ENCODE data around the gene TSHR.
"Not testable (repeated sequence)": the region's sequence is repeated elsewhere in the genome, so short reads cannot be mapped to it uniquely, and the experiment has no call there.

Gene TSHR

DNA sequence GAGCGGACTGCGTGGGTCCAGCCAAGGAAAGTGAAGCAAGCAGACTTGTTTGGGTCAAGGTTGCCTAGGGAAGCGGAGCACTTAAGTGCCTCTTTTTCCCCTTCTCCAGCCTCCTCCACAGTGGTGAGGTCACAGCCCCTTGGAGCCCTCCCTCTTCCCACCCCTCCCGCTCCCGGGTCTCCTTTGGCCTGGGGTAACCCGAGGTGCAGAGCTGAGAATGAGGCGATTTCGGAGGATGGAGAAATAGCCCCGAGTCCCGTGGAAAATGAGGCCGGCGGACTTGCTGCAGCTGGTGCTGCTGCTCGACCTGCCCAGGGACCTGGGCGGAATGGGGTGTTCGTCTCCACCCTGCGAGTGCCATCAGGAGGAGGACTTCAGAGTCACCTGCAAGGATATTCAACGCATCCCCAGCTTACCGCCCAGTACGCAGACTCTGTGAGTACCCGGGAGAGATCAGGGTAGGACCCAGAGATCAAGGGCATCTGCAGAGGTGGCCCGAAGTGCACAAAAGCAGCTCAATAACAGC is at the start of gene TSHR:
Gene TSHR, plus strand, starts transcription at position 206 of the 526 bp plus-strand sequence. Its CDS starts 60 bp downstream, at position 266.
- no peak for DNase-seq

DNA sequence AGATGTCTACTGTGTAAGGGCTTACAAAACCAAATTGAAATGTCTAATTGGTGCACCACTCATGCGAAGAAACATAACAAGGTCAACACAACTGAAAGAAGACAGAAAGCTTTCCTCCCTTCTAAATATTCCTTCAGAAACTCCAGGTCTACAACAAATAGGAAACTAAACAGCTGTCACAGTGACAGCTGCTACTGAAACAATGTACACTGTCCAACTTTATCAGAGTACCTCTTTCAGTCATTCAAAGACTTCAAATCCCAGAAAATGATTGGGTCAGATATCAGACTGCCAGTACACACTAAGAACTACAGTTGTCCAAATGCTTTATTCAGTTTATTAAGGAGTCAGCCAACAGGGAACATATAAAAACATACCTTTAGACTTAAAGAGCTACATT is 49.1 kb upstream of the TSHR start:
- DNase-seq, result no peak

DNA sequence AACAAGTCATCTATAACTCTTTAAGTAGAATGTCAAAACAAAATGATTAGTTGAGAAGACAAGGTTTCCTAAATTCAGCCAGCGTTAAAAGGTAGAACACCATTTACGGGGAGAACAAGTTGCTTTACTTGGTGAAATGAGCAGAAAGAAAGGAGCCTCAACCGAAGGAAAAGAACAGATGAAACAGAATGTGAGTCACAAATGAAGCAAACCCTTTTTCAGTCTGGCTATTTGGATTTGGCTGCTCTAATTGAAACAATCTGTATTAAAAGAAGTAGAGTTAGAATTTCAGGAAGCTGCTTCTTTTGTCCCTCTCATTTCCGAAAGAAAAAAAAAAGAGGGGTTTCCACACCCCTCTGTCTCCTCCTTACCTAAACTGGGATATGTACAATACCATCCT is 48.5 kb upstream of the TSHR start:
- DNase-seq, result no peak

DNA sequence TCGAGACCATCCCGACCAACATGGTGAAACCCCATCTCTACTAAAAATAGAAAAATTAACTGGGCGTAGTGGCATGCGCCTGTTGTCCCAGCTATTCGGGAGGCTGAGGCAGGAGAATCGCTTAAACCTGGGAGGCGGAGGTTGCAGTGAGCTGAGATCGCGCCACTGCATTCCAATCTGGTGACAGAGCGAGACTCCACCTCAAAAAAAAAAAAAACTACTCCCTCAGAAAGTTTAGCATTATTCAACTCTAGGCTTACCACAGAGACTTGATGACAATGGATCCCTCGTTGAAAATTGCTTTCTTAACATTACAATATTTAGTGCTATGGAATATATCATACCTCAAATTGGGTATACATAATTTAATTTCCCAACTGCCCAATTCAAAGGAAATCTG is 43.4 kb upstream of the TSHR start:
- DNase-seq, result not testable (repeated sequence)

DNA sequence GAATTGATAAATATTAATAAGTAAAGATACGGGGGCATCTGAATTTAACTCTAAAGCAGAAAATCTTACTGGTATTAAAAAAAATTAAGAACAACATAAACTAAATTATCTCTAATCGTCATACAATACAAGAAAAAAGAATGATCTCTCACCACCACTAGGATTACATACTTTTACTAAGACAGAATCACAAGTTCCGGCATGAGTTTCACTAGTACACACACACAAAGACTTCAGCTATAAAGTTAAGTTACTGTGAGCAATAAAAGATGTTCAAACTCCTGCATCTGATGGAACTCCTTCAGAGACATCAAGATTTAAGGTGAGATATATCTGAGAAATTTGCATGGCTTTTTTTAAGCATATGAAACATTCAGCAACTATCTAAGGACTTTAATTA is 35.8 kb upstream of the TSHR start:
- DNase-seq, result no peak

DNA sequence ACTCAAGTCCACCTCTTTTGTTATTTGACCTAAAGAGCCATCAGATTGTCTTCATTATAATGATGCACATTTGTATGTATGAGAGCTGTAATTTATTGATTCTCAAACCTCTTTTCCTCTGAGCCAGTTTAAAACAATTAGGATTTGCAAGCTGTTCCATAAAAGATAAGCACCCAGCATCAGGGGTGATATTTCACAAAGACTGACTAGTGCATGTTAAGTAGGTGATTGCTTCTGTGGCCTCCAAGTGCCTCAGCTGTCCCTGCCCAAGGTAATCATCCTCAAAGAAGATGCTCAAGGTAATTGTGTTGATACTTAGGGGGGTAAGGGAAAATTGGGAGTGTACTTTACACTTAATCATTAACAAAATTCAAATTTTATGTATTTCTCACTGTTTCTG is 32.1 kb upstream of the TSHR start:
- DNase-seq, result peak; percentile 34

DNA sequence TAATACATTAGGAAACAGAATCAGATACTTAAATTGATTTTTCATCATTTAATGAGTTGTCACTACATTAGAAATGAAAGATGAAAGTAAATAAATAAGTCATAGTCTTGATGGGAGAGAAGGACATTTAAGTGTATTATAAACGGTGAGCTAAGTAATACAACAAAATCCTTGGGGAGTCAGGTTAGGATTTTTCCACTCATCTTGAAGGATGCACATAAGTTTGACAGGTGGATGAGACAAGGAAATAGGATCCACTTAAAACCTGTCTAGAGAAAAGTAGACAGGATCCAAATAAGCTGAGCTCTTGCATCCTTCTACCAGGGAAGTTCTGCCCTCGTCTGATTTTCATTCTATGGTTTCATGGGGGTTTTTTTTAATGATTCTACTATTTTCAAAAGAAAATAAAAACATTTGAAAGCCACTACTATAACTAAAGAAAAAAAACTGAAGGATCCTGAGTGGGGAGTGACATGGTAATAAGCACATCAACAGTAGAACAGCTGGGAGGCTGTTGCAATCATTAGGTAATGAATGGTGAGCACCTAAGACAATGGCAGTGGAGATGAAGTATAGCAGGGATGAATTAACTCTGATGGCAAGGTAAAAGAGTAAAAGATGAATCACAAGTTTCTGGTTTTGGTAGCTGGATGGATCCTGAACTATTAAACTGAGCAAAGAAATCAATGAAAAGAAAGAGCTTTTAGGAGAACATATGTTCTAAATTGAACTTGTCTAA is 30.9 kb upstream of the TSHR start:
- no peak for DNase-seq

DNA sequence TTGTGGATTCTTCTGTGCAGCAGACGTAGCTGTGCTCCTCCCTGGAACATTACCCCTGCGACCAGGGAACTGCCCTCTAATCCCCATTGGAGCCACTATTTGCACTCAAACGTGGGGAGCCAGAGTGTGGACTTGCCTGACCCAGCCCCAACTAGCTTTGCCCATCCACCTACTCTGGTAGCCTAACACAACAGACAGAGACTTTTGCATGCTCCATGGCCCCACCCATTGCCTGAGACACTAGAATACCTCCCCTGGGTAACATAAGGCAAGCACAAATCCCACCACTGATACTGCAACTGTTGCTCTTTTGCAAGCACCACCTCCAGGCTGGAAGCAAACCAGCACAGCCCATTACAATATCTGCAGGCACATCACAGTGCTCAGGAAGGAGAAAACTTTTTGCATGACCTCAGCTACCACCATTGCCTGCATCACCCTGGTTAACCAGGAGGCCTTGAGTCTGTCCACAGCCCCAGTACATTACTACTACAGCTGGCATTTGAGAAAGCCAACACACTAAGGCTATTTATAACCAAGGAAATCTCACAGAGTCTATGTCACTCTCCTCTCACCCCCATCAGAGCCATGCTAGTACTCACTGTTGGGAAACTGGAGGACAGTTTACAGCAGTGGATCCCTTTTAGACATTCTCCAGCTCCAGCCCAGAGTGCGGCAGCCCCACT is 28.9 kb upstream of the TSHR start:
- no peak for DNase-seq

DNA sequence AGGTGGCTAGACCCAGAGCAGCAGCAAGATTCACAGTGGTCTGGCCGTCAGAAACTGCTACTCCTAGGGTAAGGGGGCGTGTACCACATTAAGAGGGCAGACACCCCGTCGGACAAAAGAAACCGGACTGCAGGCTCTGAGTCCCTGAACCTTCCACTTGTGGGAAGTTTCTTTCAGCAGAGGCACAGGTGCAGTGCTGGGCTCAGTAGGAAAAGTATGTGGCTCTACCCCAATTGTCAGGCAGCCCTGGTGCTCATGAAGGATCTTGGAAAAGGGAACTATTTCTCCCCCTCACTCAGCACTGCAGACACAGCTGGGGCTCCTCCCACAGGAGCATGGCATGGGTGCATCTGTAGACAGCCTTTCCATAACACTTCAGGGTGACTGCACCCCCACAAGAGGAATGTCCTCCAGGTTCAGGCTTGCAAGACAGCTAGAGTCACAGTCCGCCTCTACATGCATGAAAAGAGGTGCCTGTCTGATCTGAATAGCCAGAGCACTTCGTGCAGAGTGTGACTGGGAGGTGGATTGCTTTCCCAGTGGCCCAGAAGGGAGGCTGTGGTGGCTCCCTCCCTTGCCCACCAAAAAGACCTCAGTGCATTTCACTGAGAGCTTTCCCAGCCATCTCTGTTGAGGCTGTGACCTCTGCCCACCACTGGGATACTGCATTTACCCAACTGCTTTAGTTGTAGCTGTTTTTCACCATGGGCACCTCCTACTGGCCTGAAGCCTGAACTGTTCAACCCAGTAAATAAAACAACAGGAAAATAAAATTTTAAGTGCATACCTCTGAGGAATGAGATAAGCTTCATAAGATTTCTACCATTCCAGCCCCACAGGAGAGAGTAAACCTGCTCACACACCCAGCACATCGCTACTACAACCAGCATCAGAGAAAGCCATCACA is 28.1 kb upstream of the TSHR start:
- DNase-seq, result no peak

DNA sequence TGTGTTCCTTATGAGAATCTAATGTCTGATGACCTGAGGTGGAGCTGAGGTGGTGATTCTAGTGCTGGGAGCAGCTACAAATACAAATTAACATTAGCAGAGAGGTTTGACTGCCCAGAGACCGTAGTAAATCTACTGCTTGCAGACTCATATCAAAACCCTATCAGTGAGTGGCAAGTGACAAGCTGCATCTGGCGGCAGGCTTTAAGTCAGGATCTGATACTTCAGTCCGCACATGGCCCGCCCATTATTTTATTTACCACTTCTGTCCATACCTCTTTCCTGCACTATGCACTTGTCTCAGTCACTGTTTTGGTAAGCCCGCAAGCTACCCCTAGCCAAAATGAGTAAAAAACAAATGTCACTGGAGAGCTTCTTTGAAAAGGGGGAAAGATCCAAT is 25.3 kb upstream of the TSHR start:
- no peak for DNase-seq

DNA sequence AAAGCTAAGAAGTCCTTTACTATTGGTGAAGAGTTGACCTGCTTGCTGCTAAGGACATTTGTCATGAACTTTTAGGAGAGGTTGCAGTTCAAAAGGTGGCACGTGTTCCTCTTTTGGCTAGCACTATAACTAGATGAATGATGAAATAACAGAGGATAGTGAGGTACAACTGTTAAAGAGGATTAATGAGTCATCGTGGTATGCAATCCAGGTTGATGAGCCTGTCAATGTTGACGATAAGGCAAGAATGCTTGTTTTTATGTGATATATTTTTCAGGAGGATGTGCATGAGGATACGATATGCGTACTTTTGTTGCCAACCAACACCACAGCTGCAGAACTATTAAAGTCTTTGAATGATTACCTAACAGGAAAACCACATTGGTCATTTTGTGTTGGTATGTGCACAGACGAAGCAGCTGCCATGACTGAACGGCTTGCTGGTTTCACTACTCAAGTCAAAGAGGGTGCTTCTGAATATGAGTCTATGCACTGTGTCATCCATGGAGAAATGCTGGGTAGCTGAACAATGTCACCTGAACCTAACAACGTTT is 24.5 kb upstream of the TSHR start:
- DNase-seq, result no peak

DNA sequence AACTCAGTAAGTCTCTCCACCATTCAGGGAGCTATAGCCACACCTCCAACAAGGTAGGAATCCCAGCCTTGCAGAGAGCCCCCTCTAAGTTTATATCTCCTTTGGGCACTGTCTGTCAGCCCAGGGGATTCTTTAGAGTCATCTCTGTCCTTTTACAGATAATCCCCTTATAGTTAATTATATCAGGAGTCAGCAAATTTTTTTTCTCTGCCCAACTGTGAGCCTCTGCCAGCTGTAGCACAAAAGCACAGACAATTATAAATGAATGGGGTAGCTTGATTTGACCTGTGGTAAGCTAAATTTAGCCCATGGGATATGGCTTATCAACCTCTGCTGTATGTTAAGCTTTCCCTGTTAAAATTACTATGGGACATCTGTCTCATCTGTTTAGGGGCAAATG is 22.1 kb upstream of the TSHR start:
- DNase-seq, result no peak

DNA sequence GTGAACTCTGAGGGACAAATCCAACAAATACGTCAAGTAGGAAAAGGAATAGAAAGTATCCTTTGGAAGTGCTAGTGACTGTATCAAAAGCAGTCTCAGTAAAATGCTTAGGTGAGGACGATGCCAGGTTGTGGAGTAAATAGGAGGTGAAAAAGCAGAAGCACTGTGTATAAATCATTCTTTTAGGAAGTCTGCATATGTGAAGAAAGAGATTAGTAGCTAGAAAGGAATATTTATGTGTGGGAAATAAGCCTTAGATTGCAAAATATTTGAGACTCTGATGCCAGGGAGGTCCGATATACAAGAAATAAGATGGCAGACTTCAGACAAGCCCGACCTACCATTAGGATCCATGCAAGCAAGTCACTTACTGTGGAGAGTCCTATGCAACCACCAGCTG is 21.7 kb upstream of the TSHR start:
- DNase-seq, result no peak

DNA sequence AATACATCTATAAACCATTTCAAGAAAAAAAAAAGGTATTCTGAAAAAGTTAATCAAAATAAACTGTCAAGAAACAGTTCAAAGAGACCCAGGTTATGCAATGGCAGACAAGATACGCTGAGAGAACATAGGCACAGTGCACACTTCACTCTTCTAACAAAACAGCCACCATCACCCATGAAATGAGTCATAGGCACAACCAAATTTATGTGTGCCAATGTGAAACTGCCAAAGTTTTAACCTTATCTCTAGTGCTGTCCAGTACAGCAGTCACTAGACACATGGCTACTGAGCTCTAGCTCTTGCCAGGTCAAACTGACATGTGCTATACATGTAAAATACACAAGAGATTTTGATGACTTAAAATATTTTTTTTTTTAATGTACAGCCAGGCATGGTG is 15.3 kb upstream of the TSHR start:
- no peak for DNase-seq

DNA sequence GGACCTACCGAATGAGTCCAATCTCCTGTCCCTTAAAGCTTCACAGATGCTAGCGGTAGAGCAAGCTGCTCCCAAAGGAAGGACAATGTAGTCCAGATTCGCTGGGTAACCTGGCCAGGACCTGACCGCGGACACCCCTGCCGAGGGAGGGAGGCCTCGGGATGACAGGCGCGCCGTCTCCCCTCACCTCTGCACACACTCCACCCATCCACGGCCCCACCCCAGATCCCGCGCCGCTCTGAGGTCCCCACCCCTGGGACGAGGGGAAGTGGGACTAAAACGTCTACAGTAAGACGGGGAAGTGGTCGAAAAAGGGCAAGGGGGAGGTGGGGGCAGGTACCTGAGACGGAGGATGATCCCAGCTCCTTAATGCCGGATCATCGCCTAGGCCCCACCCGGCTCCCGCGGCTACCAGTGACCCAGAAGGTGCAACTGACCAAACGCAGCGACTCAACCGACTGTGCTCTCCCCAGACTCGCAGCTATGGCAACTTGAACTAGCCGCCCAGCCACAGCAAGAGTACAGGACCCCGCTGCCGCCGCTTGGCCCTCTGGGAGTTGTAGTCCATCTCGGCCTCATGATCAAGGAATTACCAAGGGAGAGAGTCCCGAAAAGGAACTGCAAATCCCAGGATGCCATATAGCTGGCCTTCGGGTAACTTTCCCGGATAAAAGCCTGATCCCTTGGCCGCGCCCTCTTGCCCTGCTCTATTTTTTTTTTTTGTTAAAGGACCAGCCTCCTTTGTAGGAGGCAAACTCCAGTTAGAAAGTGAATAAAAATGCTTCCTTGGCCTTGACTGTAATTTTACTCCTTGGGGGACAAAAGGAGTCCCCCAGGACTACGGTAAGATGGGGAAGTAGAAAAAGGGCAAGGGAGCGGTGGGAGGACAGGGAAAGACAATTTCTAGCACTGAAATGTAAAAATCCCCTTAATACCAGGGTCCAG is 13.9 kb upstream of the TSHR start, which contains the start of gene CEP128:
Gene CEP128, minus strand, starts transcription at position 498 of the 945 bp plus-strand sequence.
- peak; percentile 96 for DNase-seq

DNA sequence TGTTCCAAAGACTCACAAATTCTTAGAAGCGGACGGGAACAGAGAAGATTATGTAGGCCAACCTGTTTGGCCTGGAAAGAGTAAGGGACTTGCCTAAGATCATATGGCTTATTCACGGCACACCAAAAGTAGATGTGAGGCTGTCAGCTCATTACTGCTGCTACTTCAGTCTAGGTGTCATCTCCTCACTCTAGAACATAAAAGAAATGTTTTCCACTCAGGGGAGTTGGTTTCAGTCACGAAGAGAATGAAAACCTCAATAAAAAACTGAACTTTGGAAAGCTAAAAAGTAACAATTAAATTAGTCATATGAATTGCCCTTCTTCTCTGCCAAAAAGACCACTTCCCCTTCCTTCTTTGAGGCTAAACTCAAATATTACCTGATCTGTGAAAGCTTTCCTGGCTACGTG is 13.2 kb upstream of the TSHR start:
- DNase-seq, result no peak

DNA sequence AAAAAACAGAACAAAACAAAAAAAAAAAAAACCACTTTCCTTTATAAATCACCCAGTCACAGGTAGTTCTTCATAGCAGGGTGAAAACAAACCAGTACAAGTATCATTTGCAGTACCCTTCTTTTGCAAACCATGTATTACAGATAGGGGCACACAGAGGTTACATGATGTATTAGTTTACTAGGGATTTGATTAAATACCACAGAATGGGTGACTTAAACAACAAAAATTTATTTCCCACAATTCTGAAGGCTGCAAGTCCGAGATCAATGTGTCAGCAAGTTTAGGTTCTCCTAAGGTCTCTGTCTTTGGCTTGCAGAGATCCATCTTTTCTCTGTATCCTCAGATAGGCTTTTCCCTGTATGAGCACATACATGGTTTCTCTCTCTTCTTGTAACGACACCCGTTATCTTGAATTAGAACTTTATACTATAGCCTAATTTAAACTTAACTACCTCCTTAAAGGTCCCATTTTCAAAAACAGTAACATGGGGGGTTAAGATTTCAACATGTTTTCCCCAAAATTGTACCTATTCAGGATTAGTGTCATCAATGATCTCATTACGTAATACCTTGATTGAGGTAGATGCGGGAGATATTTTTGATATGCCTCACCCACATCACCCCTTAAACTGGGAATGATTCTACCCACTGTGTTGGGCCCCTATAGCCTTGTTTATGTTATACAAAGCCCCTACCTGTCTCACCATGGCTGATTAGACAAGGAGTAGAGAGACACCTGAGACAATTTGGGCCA is 10.4 kb upstream of the TSHR start:
- no peak for DNase-seq

DNA sequence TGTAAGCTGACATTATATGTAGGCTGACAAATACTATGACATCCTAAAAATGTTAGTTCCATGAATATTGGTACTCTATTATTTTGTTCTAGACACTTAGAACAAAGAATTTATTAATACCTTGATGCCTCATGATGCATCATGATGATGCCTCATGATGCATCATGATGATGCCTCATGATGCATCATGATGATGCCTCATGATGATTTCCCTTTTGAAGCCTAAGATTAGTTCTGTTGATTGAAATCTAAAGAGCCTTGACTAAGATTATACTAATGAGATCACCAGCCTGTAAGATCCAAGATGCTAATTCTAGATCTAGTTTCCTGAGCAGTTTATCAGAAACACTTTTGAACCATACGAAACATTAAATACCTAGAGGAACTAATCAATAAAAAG is 9.2 kb upstream of the TSHR start:
- DNase-seq, result no peak

DNA sequence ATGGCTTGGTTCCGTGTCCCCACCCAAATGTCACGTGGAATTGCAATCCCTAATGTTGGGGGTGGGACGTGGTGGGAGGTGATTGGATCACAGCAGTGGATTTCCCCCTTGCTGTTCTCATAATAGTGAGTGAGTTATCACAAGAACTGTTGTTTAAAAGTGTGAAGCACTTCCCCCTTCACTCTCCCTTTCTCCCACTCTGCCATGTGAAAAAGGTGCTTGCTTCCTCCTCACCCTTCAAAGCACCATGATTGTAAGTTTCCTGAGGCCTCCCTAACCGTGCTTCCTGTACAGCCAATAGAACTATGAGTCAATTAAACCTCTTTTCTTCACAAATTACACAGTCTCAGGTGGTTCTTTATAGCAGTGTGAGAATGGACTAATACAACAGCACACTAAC is 8.6 kb upstream of the TSHR start:
- no peak for DNase-seq

DNA sequence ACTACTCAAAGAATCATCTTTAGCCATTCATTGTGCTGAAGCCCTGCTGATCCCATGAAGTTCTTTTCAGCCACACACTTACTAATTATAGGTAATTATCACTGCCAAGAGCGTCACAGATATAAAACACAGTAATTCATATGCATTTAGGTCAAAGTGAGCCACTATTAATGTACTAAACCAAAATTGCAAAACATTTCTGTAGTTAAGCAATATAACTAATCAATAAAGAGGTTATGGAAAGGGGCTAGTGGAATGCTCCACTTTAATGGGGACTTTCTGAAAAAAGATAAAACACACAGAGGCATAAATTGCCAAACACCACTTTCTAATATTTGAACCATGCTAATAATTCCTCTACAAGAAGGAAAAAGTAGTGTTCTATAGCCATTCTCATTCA is 7.1 kb upstream of the TSHR start:
- DNase-seq, result no peak

DNA sequence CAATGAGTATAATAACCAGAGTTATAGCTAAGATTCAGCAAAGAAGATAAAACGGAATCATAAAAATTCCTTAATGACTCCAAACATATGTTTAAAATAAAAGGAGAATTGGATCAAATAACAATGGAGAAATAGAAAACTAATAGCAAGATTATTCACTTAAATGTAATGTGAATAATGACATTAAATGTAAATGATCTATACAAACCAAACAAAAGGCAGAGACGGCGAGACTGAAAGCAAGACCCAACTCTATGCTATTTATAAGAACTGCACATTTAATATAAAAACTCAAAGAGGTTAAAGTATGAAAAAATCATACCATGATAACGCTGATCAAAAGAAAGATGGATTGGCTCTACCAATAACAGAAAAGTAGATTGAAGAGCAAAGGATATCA is 3.9 kb upstream of the TSHR start:
- no peak for DNase-seq
